MCF 10A (cell line): ENCODE results near the gene ZNF628. TPM values are rescaled to one million over a fixed set of nuclear protein-coding genes. Genes with fewer than 3 reads are reported as not detected.
A peak's percentile ranks its signal among the peaks of the same experiment; 100 is the strongest.

Experiments
- BruUV-seq: library from RNA; stranded (reverse); fragments of 400-500 nt; replicated peaks from 2 replicates; lab custom pipeline; 2021; lab: Mats Ljungman, UMichigan
- CTCF ChIA-PET: fragments of 300-600 bp; sonication (Branson Sonifier 250); formaldehyde crosslinking; extraction: SDS; loops from one replicate; lab custom pipeline; 2021; ENCODE audit warnings: antibody characterized with exemption, inconsistent platforms; lab: Yijun Ruan, JAX
- POLR2A ChIA-PET: fragments of 300-600, 350-650 bp; sonication (Branson Sonifier 250); formaldehyde crosslinking; extraction: SDS; loops from one replicate; lab custom pipeline; 2020; ENCODE audit warnings: antibody characterized with exemption, inconsistent platforms; lab: Yijun Ruan, JAX
- DNase-seq: peaks from one replicate; pipeline ENCODE4 v3.0.0-alpha.2; 2018; ENCODE audit not compliant: unreplicated experiment
- H3K27ac Mint-ChIP-seq: one replicate; pipeline ENCODE4 v1.8.0; 2022; ENCODE audit warnings: mild to moderate bottlenecking, low read depth, mixed read lengths; ENCODE audit not compliant: unreplicated experiment
- H3K27me3 Mint-ChIP-seq: one replicate; pipeline ENCODE4 v1.8.0; 2022; ENCODE audit warnings: mixed read lengths; ENCODE audit not compliant: insufficient read depth, unreplicated experiment
- H3K36me3 Mint-ChIP-seq: one replicate; pipeline ENCODE4 v1.8.0; 2022; ENCODE audit warnings: mild to moderate bottlenecking, moderate library complexity, mixed read lengths; ENCODE audit not compliant: insufficient read depth, unreplicated experiment
- H3K4me1 Mint-ChIP-seq: one replicate; pipeline ENCODE4 v1.8.0; 2022; ENCODE audit warnings: mixed read lengths; ENCODE audit not compliant: insufficient read depth, unreplicated experiment
- H3K4me3 Mint-ChIP-seq: one replicate; pipeline ENCODE4 v1.8.0; 2022; ENCODE audit warnings: mild to moderate bottlenecking, moderate library complexity, mixed read lengths; ENCODE audit not compliant: unreplicated experiment
- H3K9me3 Mint-ChIP-seq: one replicate; pipeline ENCODE4 v1.8.0; 2022; ENCODE audit warnings: mixed read lengths; ENCODE audit not compliant: unreplicated experiment
- CTCF ChIP-seq: fragments of 200-600 bp; IDR thresholded peaks from one replicate; pipeline ENCODE4 v1.8.0; 2022; ENCODE audit warnings: antibody characterized with exemption, mild to moderate bottlenecking; ENCODE audit not compliant: unreplicated experiment
- intact Hi-C: fragments of 100-400 bp; cut with micrococcal nuclease; formaldehyde crosslinking; loops from 2 replicates; pipeline ENCODE4 v1.14.1; 2022
- total RNA-seq: library from RNA; stranded (reverse); gene quantifications from 2 replicates; pipeline ENCODE4 v1.2.3, GENCODE V29; 2022

Gene ZNF628
- total RNA-seq, 1 experiment from 2014 or later, result 12.1 TPM

DNA sequence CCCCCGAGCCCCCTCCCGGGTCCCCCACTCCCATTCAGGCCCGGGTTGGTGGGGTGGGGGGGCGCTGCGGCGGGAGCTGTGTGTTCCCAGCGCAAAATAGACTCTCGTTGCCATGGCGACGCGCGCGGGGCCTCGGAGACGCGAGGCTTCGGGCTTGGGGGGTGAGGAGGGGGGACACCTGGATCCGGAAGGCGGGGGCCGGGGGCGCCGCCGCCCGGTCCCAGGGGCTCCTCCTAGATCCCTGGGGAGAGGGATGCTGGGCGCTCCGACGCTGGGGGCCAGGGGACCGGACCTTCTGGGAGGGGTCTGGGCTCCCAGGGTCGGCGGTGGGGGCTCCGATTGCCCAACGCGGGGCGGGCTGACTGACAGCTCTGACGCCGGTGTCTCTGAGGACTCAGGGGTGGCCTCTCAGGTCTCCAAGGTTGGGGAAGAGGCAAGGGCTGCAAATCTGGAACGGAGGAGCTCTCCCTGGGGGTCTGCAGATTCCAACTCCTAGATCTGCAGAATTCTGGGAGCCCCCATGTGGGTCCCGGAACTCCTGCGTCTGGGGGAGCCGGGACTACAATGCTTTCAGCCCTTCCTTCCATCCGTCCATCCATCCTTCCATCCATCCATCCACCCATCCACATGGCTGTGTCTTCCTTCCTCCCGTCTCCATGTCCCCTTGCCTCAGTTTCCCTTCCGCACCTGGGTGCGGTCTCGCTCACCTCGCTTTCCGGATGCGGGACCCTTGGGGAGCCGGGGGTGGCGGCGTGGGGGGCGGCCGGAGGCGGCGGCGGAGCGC is 24.3 kb upstream of the ZNF628 start:
- POLR2A ChIA-PET, result interaction anchor here (0.6 kb wide), 1 partner anchor 225 kb away, joined by 3 read pairs; no protein-coding TSS in a partner anchor
- CTCF ChIA-PET, result interaction anchor here (0.5 to 1.5 kb wide), 6 partner anchors 23 to 288 kb away, joined by 3 to 5 read pairs (median 3); no protein-coding TSS in a partner anchor
- Mint-ChIP-seq H3K4me1 (no peaks in the 10 kb centered on the region), H3K4me3 (peak overlapping the region; percentile 63), H3K36me3 (peaks cover 8% of the 10 kb centered on the region), H3K9me3 (no peaks in the 10 kb centered on the region), H3K27ac (no peak overlapping the region), H3K27me3 (peaks cover 12% of the 10 kb centered on the region)
- intact Hi-C loops, result no loop called here
- no peak for TF ChIP-seq CTCF
- BruUV-seq, result no TSS peak
- DNase-seq, result no peak

GRCh38 chr19:55452749-55453346 is 23.6 kb upstream of the ZNF628 start:
- intact Hi-C loops, result no loop called here
- Mint-ChIP-seq H3K4me1 (no peaks in the 10 kb centered on the region), H3K27me3 (peaks cover 12% of the 10 kb centered on the region), H3K9me3 (no peaks in the 10 kb centered on the region), H3K4me3 (peak overlapping the region; percentile 4), H3K36me3 (peaks cover 8% of the 10 kb centered on the region), H3K27ac (no peak overlapping the region)
- POLR2A ChIA-PET, result interaction anchor here (0.9 to 1.4 kb wide), 3 partner anchors 9 to 69 kb away, joined by 3 to 6 read pairs (median 4); partner anchors contain the start of genes ISOC2, TMEM238 and ZNF628
- TF ChIP-seq CTCF, result peak; percentile 8
- CTCF ChIA-PET, result interaction anchor here (0.6 to 2.5 kb wide), 12 partner anchors 15 to 312 kb away, joined by 3 to 12 read pairs (median 5); no protein-coding TSS in a partner anchor
- DNase-seq, result peak; percentile 71
- BruUV-seq, result no TSS peak

DNA sequence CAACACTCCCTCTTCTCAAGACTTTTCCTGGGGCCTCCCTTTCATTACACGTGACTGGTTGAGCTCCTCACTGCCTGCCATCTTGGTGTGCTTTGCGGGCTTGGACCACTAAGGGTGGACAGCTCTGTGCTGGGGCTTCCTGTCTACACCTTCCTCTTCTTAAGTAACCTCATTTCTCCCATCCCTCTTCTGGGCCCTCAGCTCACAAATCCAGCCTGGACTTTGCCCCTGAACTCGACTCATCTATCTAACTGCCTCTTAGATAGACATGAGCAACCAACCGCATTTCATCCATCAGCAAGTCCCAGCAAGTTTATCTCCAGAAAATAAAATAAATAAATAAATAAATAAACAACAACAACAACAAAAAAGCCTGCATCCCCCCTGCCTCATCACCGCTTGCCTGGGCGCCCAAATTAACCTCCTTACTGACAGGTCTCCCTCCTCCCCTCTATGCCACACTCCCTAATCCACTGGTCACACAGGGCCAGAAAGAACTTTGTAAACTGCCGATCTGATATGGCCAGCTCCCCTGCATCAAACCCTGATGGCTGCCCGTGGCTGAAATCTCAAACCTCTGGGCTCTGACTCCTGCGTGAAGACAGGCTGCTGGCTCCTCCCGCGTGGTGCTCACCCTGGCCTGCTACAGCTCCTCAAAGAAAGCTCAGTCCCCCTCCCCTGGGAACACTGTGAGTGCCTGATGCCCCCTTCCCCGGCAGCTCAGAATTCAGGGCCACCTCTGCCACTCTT is 22.7 kb upstream of the ZNF628 start:
- POLR2A ChIA-PET, result interaction anchor here (0.7 to 1.4 kb wide), 5 partner anchors 8 to 70 kb away, joined by 3 to 6 read pairs (median 3); partner anchors contain the start of genes ISOC2, TMEM238, UBE2S and ZNF628
- Mint-ChIP-seq H3K27ac (no peak overlapping the region), H3K27me3 (peaks cover 12% of the 10 kb centered on the region), H3K4me1 (no peaks in the 10 kb centered on the region), H3K36me3 (peaks cover 8% of the 10 kb centered on the region), H3K4me3 (no peak overlapping the region), H3K9me3 (no peaks in the 10 kb centered on the region)
- BruUV-seq, result no TSS peak
- intact Hi-C loops, result loop anchor here (1.0 kb wide), 2 partner anchors 68 to 312 kb away; partner anchors contain the start of gene RPL28
- CTCF ChIA-PET, result interaction anchor here (0.6 to 2.5 kb wide), 18 partner anchors 14 to 313 kb away, joined by 3 to 12 read pairs (median 4); partner anchors contain the start of gene TMEM238
- no peak for DNase-seq
- no peak for TF ChIP-seq CTCF
